Measurements from ENCODE around the gene AK9.

DNA sequence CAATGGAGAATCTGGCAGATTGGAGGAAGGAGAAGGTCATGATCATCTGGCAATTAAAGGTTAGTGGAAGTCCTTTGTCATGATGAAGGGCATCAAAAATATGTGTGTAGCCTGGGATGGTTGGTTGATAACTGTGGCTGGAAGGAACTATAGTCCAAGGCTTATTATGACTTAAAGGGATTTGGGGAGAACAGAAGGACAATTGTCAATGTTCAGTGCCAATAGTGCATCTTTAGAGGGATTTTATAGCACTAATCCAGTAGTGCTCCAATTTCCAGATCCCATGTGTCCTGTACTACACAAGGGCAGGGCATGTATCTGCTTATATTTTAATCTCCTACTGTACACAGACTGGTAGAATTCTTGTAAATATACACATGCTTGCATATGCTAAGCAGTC is 203.0 kb downstream of the AK9 start:
- TF ChIP-seq, protein P1, sequence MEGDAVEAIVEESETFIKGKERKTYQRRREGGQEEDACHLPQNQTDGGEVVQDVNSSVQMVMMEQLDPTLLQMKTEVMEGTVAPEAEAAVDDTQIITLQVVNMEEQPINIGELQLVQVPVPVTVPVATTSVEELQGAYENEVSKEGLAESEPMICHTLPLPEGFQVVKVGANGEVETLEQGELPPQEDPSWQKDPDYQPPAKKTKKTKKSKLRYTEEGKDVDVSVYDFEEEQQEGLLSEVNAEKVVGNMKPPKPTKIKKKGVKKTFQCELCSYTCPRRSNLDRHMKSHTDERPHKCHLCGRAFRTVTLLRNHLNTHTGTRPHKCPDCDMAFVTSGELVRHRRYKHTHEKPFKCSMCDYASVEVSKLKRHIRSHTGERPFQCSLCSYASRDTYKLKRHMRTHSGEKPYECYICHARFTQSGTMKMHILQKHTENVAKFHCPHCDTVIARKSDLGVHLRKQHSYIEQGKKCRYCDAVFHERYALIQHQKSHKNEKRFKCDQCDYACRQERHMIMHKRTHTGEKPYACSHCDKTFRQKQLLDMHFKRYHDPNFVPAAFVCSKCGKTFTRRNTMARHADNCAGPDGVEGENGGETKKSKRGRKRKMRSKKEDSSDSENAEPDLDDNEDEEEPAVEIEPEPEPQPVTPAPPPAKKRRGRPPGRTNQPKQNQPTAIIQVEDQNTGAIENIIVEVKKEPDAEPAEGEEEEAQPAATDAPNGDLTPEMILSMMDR (conservative IDR thresholded peaks at IDR 0.05; ENCODE audit: low read depth, low read length), result no peak
- TF ChIP-seq CHD1 (IDR thresholded peaks at IDR 0.05; ENCODE audit: low read depth, low read length), result no peak
- TF ChIP-seq RFX5 (IDR thresholded peaks at IDR 0.05; ENCODE audit: low read depth, low read length), result no peak
- no peak for TF ChIP-seq BHLHE40 (IDR thresholded peaks at IDR 0.05; ENCODE audit: low read depth, low read length)
- TF ChIP-seq POLR2A (IDR thresholded peaks at IDR 0.05; ENCODE audit: low read depth, low read length), result no peak
- no peak for TF ChIP-seq MXI1 (IDR thresholded peaks at IDR 0.05; ENCODE audit: borderline replicate concordance, low read depth, low read length)
- TF ChIP-seq CEBPB (IDR thresholded peaks at IDR 0.05; ENCODE audit: low read depth, low read length), result no peak
- TF ChIP-seq RAD21 (IDR thresholded peaks at IDR 0.05; ENCODE audit: low read length), result no peak
- TF ChIP-seq NFE2L2 (IDR thresholded peaks at IDR 0.05; ENCODE audit: low read depth, low read length), result no peak
- no peak for TF ChIP-seq RCOR1 (IDR thresholded peaks at IDR 0.05; ENCODE audit: insufficient replicate concordance, low read length)
- no peak for TF ChIP-seq FOS (IDR thresholded peaks at IDR 0.05; ENCODE audit: low read depth, low read length)
